Lower leg skin (tissue), 4 donors: ENCODE data around the gene EREG. TPM values are rescaled to one million over a fixed set of nuclear protein-coding genes. Genes with fewer than 3 reads are reported as not detected.

Experiments used
- DNase-seq, 2 donors: peaks; one replicate each; pipeline ENCODE4 v3.0.0-alpha.2; 2019; ENCODE audit warnings: low spot score in 2 of 2
- H3K4me3 ChIP-seq: fragments of 200-600 bp; sonication (generic); 2 replicates; pipeline ENCODE4 v1.5.1; 2017; ENCODE audit warnings: mild to moderate bottlenecking, low read depth; ENCODE audit not compliant: poor library complexity, severe bottlenecking
- CTCF ChIP-seq, 3 donors: fragments of 450-650 bp; IDR thresholded peaks; one replicate each; pipeline ENCODE4 v1.5.1; 2016; ENCODE audit warnings: antibody characterized with exemption in 3 of 3, mild to moderate bottlenecking in 3 of 3, moderate library complexity in 2 of 3
- POLR2A ChIP-seq, 2 donors: fragments of 450-650 bp; IDR thresholded peaks; one replicate each; pipeline ENCODE4 v1.6.1; 2016 to 2017; ENCODE audit warnings: antibody characterized with exemption in 2 of 2, mild to moderate bottlenecking in 1 of 2, moderate library complexity in 1 of 2
- WGBS, 2 donors: methylation state at CpG; one replicate each; pipeline ENCODE4 v1.1.5; 2018; 5-methylcytosine and 5-hydroxymethylcytosine counted together
- intact Hi-C: fragments of 100-400 bp; cut with DNase I; formaldehyde crosslinking; loops from one replicate; pipeline ENCODE4 v1.15.0; 2023; ENCODE audit warnings: low total_unique reads
- total RNA-seq, 4 donors: library from RNA; depleted of rRNA; stranded (reverse); fragments of >200 nt; gene quantifications; one replicate each; pipeline ENCODE4 v1.1.0, GENCODE V29; 2016

Gene EREG
- total RNA-seq, 4 donors from 2014 or later = 21.4 to 52.1 (median 44.3) TPM

GRCh38 chr4:74413265-74413664 lies 48.3 kb downstream of the EREG start:
- H3K4me3 ChIP-seq = no peak overlapping the region
- intact Hi-C loops = no loop called here
- TF ChIP-seq POLR2A (IDR thresholded peaks at IDR 0.05) (no peak), CTCF (IDR thresholded peaks at IDR 0.05) (no peak)
- DNase-seq = no peak

GRCh38 chr4:74414149-74414809 lies 49.3 kb downstream of the EREG start:
- no peak overlapping the region for H3K4me3 ChIP-seq
- TF ChIP-seq POLR2A (IDR thresholded peaks at IDR 0.05) = no peak
- no peak for TF ChIP-seq CTCF (IDR thresholded peaks at IDR 0.05)
- intact Hi-C loops = no loop called here
- DNase-seq = no peak
- 36 to 47% methylated on average over 5 of the region's 5 CpGs for WGBS, 2 donors

GRCh38 chr4:74415602-74416300 lies 50.8 kb downstream of the EREG start:
- 49 to 66% methylated on average over 3 of the region's 3 CpGs for WGBS, 2 donors
- no peak for DNase-seq
- intact Hi-C loops = no loop called here
- H3K4me3 ChIP-seq = no peak overlapping the region
- no peak for TF ChIP-seq POLR2A (IDR thresholded peaks at IDR 0.05)
- no peak for TF ChIP-seq CTCF (IDR thresholded peaks at IDR 0.05)

GRCh38 chr4:74418063-74418670 lies 53.2 kb downstream of the EREG start:
- intact Hi-C loops = no loop called here
- 50 to 53% methylated on average over 6 of the region's 6 CpGs for WGBS, 2 donors
- TF ChIP-seq POLR2A (IDR thresholded peaks at IDR 0.05) (no peak), CTCF (IDR thresholded peaks at IDR 0.05) (no peak)

GRCh38 chr4:74420863-74421262 lies 55.9 kb downstream of the EREG start:
- TF ChIP-seq CTCF (IDR thresholded peaks at IDR 0.05) (no peak), POLR2A (IDR thresholded peaks at IDR 0.05) (no peak)
- WGBS, 2 donors = 90 to 95% methylated on average over 5 of the region's 5 CpGs
- intact Hi-C loops = no loop called here
- no peak for DNase-seq
- H3K4me3 ChIP-seq = no peak overlapping the region

More at GRCh38 chr4:74418063-74418670, 53.2 kb downstream of the EREG start:
- H3K4me3 ChIP-seq = no peak overlapping the region
- DNase-seq = no peak
